H1 (cell line): ENCODE results near the gene UBASH3A. TPM values are rescaled to one million over a fixed set of nuclear protein-coding genes. Genes with fewer than 3 reads are reported as not detected.

ENCODE experiments used
- CHD1 ChIP-seq: IDR thresholded peaks from 2 replicates; pipeline ENCODE4 v1.6.1; 2012; ENCODE audit warnings: low read depth, low read length, improper control_type of control experiment
- HDAC2 ChIP-seq, 2 experiments: fragments of 300-600 bp in 1 of 2; sonication (generic) in 1 of 2; IDR thresholded peaks; 2 replicates each; pipeline ENCODE4 v1.6.1; 2011 to 2012; ENCODE audit warnings: low read depth in 2 of 2, low read length in 2 of 2, mild to moderate bottlenecking in 2 of 2, moderate library complexity in 2 of 2, borderline replicate concordance in 1 of 2, inconsistent platforms in 1 of 2
- polyA plus RNA-seq, 7 experiments: library from polyadenylated mRNA; depleted of rRNA in 3 of 7; stranded (reverse) in 5 of 7; unstranded in 2 of 7; fragments of >200 nt in 5 of 7; fragments of 200-250 nt in 2 of 7; gene quantifications; 1 replicate in 5 of 7; 2 replicates in 1 of 7; 4 replicates in 1 of 7; pipeline versions ENCODE4 v1.2.1 to v1.2.3, GENCODE V29; 2011 to 2013; ENCODE audit warnings: missing spikeins in 2 of 7, mixed read lengths in 2 of 7
- total RNA-seq: library from RNA; stranded (reverse); fragmentation: NEBNext Ultra II Directional; extraction: Animal tissue kit (Norgen Biotek cat#: 25700); gene quantifications from 2 replicates; pipeline ENCODE4 v1.2.1, GENCODE V29; 2021
- TF ChIP-seq, protein P1 (sequence below): fragments of 300-600 bp; sonication (generic); IDR thresholded peaks from 2 replicates; pipeline ENCODE4 v1.7.1; 2012; ENCODE audit warnings: low read length, moderate library complexity, mild to moderate bottlenecking, inconsistent platforms; ENCODE audit not compliant: insufficient replicate concordance

The UBASH3A gene
- total and polyA plus RNA-seq, 2 of the 8 experiments (the other 6 are each of a cell fraction or from before 2014, with no cell fraction given), result not detected

DNA sequence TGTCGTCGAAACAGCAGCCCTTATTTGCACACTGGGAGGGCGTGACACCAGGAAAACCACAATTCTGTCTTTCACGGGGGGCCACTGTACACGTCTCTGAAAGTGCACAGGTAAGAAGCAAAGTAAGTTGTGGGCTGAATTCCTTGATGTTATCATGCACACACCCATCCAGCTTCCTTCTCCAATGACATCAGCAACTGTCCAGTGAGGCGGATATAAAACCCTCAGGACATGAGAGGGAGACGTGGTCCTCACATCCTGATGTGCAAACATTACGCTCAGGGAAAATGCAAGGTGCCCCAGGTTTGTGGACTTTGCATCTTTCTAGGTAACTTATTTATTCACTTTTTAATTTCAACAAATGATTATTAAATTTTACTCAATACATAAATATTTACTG is 40.4 kb upstream of the UBASH3A start (continued):
- TF ChIP-seq, protein P1, sequence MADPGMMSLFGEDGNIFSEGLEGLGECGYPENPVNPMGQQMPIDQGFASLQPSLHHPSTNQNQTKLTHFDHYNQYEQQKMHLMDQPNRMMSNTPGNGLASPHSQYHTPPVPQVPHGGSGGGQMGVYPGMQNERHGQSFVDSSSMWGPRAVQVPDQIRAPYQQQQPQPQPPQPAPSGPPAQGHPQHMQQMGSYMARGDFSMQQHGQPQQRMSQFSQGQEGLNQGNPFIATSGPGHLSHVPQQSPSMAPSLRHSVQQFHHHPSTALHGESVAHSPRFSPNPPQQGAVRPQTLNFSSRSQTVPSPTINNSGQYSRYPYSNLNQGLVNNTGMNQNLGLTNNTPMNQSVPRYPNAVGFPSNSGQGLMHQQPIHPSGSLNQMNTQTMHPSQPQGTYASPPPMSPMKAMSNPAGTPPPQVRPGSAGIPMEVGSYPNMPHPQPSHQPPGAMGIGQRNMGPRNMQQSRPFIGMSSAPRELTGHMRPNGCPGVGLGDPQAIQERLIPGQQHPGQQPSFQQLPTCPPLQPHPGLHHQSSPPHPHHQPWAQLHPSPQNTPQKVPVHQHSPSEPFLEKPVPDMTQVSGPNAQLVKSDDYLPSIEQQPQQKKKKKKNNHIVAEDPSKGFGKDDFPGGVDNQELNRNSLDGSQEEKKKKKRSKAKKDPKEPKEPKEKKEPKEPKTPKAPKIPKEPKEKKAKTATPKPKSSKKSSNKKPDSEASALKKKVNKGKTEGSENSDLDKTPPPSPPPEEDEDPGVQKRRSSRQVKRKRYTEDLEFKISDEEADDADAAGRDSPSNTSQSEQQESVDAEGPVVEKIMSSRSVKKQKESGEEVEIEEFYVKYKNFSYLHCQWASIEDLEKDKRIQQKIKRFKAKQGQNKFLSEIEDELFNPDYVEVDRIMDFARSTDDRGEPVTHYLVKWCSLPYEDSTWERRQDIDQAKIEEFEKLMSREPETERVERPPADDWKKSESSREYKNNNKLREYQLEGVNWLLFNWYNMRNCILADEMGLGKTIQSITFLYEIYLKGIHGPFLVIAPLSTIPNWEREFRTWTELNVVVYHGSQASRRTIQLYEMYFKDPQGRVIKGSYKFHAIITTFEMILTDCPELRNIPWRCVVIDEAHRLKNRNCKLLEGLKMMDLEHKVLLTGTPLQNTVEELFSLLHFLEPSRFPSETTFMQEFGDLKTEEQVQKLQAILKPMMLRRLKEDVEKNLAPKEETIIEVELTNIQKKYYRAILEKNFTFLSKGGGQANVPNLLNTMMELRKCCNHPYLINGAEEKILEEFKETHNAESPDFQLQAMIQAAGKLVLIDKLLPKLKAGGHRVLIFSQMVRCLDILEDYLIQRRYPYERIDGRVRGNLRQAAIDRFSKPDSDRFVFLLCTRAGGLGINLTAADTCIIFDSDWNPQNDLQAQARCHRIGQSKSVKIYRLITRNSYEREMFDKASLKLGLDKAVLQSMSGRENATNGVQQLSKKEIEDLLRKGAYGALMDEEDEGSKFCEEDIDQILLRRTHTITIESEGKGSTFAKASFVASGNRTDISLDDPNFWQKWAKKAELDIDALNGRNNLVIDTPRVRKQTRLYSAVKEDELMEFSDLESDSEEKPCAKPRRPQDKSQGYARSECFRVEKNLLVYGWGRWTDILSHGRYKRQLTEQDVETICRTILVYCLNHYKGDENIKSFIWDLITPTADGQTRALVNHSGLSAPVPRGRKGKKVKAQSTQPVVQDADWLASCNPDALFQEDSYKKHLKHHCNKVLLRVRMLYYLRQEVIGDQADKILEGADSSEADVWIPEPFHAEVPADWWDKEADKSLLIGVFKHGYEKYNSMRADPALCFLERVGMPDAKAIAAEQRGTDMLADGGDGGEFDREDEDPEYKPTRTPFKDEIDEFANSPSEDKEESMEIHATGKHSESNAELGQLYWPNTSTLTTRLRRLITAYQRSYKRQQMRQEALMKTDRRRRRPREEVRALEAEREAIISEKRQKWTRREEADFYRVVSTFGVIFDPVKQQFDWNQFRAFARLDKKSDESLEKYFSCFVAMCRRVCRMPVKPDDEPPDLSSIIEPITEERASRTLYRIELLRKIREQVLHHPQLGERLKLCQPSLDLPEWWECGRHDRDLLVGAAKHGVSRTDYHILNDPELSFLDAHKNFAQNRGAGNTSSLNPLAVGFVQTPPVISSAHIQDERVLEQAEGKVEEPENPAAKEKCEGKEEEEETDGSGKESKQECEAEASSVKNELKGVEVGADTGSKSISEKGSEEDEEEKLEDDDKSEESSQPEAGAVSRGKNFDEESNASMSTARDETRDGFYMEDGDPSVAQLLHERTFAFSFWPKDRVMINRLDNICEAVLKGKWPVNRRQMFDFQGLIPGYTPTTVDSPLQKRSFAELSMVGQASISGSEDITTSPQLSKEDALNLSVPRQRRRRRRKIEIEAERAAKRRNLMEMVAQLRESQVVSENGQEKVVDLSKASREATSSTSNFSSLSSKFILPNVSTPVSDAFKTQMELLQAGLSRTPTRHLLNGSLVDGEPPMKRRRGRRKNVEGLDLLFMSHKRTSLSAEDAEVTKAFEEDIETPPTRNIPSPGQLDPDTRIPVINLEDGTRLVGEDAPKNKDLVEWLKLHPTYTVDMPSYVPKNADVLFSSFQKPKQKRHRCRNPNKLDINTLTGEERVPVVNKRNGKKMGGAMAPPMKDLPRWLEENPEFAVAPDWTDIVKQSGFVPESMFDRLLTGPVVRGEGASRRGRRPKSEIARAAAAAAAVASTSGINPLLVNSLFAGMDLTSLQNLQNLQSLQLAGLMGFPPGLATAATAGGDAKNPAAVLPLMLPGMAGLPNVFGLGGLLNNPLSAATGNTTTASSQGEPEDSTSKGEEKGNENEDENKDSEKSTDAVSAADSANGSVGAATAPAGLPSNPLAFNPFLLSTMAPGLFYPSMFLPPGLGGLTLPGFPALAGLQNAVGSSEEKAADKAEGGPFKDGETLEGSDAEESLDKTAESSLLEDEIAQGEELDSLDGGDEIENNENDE, result no peak
- no peak for TF ChIP-seq HDAC2 (IDR thresholded peaks at IDR 0.05; ENCODE audit: borderline replicate concordance in 1 of 2, low read depth in 2 of 2, low read length in 2 of 2)
- no peak for TF ChIP-seq CHD1
